Right lung (tissue), 5 donors: ENCODE results near the gene FUNDC1. TPM values are rescaled to one million over a fixed set of nuclear protein-coding genes. Genes with fewer than 3 reads are reported as not detected.

Source experiments
- DNase-seq, 2 donors: peaks; one replicate each; pipeline ENCODE4 v3.0.0-alpha.2; 2013
- polyA plus RNA-seq, 5 donors: library from polyadenylated mRNA; unstranded; fragments of 120-200 nt; gene quantifications; one replicate each; pipeline versions ENCODE4 v1.2.1 to v1.2.3, GENCODE V29; 2013; ENCODE audit warnings: inconsistent platforms in 1 of 5, low replicate concordance in 1 of 5; ENCODE audit not compliant: insufficient read length in 5 of 5, insufficient read depth in 1 of 5

Gene FUNDC1
- polyA plus RNA-seq, 5 donors = 23.5 to 34.9 (median 23.6) TPM

GRCh38 chrX:44483965-44484606 is 58.6 kb downstream of the FUNDC1 start:
- DNase-seq = no peak

GRCh38 chrX:44482575-44482974 is 60.1 kb downstream of the FUNDC1 start:
- DNase-seq = no peak

DNA sequence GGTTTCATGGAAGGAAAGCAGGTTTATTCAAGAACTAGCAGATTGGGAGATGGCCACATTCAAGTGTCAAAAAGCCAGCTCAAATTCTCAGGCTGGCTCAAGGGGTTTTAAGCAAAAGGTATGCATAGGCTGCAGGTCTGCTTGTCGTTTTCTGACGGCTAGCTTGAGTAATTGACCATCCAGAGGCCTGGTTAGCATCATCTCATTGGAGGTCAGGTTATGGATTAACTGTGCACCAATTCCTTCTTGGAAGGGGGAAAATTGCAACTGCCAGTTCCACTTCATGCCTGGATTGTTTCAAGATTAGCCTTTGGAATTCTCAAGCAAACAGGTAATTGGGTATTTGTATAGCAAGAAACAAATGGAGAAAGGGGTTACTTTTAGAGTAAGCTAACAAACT is 62.1 kb downstream of the FUNDC1 start:
- DNase-seq = no peak

DNA sequence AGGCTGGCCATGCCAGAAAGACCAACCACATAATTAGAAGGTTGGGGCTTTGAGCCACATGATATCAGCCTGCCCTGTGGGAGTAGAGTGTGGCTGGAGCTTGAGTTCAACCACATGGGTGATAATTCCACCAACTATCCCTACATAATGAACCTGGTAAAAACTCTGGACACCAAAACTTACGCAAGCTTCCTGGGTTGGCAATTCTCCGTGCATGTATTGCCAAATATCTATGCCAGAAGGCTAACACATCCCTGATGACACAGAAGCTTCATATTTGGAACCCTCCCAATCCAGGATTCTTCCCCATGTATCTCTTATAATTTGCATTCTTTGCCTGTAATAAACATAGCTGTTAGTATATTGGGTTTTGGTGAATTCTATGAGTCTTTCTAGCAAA is 68.2 kb downstream of the FUNDC1 start:
- DNase-seq = no peak

Other genes starting within 250 kb of the FUNDC1 start
- 1 to 10 TPM; 3.7 to 5.9 (median 4.6) TPM for gene EFHC2, start 199.2 kb downstream of the FUNDC1 start, polyA plus RNA-seq